ENCODE measurements around the gene CPA4.

GRCh38 chr7:130371046-130371445 is 78.1 kb downstream of the CPA4 start:
- no peak for TF ChIP-seq POLR2A (IDR thresholded peaks at IDR 0.05)
- no peak for TF ChIP-seq CTCF (IDR thresholded peaks at IDR 0.05)
